ENCODE measurements around the gene ZNF536. TPM values are rescaled to one million over a fixed set of nuclear protein-coding genes. Genes with fewer than 3 reads are reported as not detected.

ZNF536 gene
- total and polyA plus RNA-seq, 2 donors from 2014 or later = 0.19 to 0.25 TPM

GRCh38 chr19:30441011-30441410, 68.8 kb downstream of the ZNF536 start:
- Histone ChIP-seq H3K27me3 (ENCODE audit: control insufficient read depth, insufficient read depth, low read length) (no peaks in the 10 kb centered on the region), H3K9ac (ENCODE audit: low read length in 3 of 3) (no peak overlapping the region), H3K4me1 (ENCODE audit: control insufficient read depth in 2 of 3, insufficient read depth in 2 of 3, low read depth in 1 of 3, low read length in 3 of 3) (no peaks in the 10 kb centered on the region), H3K9me3 (ENCODE audit: control insufficient read depth in 2 of 3, insufficient read depth in 1 of 3, low read length in 3 of 3) (no peaks in the 10 kb centered on the region), H3K36me3 (ENCODE audit: control insufficient read depth in 2 of 3, insufficient read depth in 3 of 3, low read length in 3 of 3) (no peaks in the 10 kb centered on the region), H3K4me3 (ENCODE audit: low read length in 3 of 3) (no peak overlapping the region), H3K27ac (ENCODE audit: low read depth in 2 of 2, low read length in 2 of 2) (no peak overlapping the region)
- DNase-seq (no peak), FAIRE-seq (no peak)
- TF ChIP-seq CTCF (IDR thresholded peaks at IDR 0.05; ENCODE audit: borderline replicate concordance, extremely low read depth, insufficient read depth) = no peak
- intact Hi-C loops (cut with DNase I) = no loop called here

- H3K4me1 ChIP-seq (ENCODE audit: control insufficient read depth in 2 of 3, insufficient read depth in 2 of 3, low read depth in 1 of 3, low read length in 3 of 3) = peaks cover 0 to 6% (median 0%) of the 10 kb centered on the region in 3 donors
- H3K36me3 ChIP-seq (ENCODE audit: control insufficient read depth in 2 of 3, insufficient read depth in 3 of 3, low read length in 3 of 3) = no peaks in the 10 kb centered on the region
- DNase-seq (no peak), FAIRE-seq (no peak)
- no peak overlapping the region for H3K4me3 ChIP-seq (ENCODE audit: low read length in 3 of 3)
- H3K9ac ChIP-seq (ENCODE audit: low read length in 3 of 3) = no peak overlapping the region
- H3K9me3 ChIP-seq (ENCODE audit: control insufficient read depth in 2 of 3, insufficient read depth in 1 of 3, low read length in 3 of 3) = no peaks in the 10 kb centered on the region
- no peak overlapping the region for H3K27ac ChIP-seq (ENCODE audit: low read depth in 2 of 2, low read length in 2 of 2)
- no peak for TF ChIP-seq CTCF (IDR thresholded peaks at IDR 0.05; ENCODE audit: borderline replicate concordance, extremely low read depth, insufficient read depth)
- H3K27me3 ChIP-seq (ENCODE audit: control insufficient read depth, insufficient read depth, low read length) = no peaks in the 10 kb centered on the region
- intact Hi-C loops (cut with DNase I) = no loop called here
Measured at GRCh38 chr19:30442674-30443073, 70.5 kb downstream of the ZNF536 start.

GRCh38 chr19:30443531-30444252, 71.5 kb downstream of the ZNF536 start:
- DNase-seq = no peak
- peaks cover 0 to 6% (median 0%) of the 10 kb centered on the region in 3 donors for H3K4me1 ChIP-seq (ENCODE audit: control insufficient read depth in 2 of 3, insufficient read depth in 2 of 3, low read depth in 1 of 3, low read length in 3 of 3)
- TF ChIP-seq CTCF (IDR thresholded peaks at IDR 0.05; ENCODE audit: borderline replicate concordance, extremely low read depth, insufficient read depth) = no peak
- H3K36me3 ChIP-seq (ENCODE audit: control insufficient read depth in 2 of 3, insufficient read depth in 3 of 3, low read length in 3 of 3) = no peaks in the 10 kb centered on the region
- no peak overlapping the region for H3K27ac ChIP-seq (ENCODE audit: low read depth in 2 of 2, low read length in 2 of 2)
- H3K27me3 ChIP-seq (ENCODE audit: control insufficient read depth, insufficient read depth, low read length) = no peaks in the 10 kb centered on the region
- no peak overlapping the region for H3K4me3 ChIP-seq (ENCODE audit: low read length in 3 of 3)
- no peaks in the 10 kb centered on the region for H3K9me3 ChIP-seq (ENCODE audit: control insufficient read depth in 2 of 3, insufficient read depth in 1 of 3, low read length in 3 of 3)
- FAIRE-seq = no peak
- intact Hi-C loops (cut with DNase I) = no loop called here
- no peak overlapping the region for H3K9ac ChIP-seq (ENCODE audit: low read length in 3 of 3)
